GM15510 (cell line): ENCODE results near the gene CFAP54.

ENCODE experiments used
- POLR2A ChIP-seq: IDR thresholded peaks from 3 replicates; pipeline ENCODE4 v1.6.1; 2011; ENCODE audit warnings: borderline replicate concordance; ENCODE audit not compliant: insufficient read length; ENCODE audit errors: extremely low read depth

Gene CFAP54

DNA sequence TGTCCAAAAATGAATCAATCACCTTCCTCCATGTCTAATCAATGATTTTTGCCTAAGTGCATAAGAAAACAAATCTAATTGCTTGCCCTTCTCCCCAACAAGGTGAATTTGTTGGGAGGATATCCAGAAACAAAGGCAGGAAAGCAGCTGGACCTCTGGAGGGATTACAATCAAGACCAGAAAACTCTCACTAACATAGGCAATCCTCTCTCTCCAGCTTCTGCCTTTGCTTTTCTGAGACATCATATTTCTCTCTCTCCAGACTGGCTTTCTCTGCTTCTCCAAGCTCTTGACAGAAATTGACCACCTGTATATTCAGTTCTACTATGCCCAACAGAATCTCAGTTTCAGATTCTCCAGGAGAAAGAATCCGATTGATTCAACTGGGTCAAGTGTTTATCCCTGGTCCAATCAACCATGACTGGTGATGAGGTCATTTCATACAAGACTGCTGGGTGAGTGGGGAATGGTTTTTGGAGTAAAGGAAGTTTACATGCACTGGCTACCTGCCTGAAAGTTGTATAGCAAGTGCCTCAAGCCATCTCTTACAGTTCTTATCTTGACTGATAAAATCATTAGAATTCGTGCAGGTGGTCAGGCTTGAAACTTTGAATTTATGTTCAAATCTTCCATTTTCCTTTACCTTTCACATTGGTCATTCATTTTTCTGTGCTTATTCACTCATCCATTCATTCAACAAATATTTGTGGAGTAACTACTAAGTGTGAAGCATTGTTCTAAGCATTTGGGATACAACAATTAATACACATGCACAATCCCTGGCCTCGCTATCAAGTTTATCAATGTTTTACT is 22.2 kb upstream of the CFAP54 start:
- TF ChIP-seq POLR2A = no peak

- TF ChIP-seq POLR2A = no peak
These were observed 17.9 kb upstream of the CFAP54 start for GRCh38 chr12:96471368-96472050.

- TF ChIP-seq POLR2A = no peak
These were observed 17.0 kb upstream of the CFAP54 start for GRCh38 chr12:96472384-96472783.

DNA sequence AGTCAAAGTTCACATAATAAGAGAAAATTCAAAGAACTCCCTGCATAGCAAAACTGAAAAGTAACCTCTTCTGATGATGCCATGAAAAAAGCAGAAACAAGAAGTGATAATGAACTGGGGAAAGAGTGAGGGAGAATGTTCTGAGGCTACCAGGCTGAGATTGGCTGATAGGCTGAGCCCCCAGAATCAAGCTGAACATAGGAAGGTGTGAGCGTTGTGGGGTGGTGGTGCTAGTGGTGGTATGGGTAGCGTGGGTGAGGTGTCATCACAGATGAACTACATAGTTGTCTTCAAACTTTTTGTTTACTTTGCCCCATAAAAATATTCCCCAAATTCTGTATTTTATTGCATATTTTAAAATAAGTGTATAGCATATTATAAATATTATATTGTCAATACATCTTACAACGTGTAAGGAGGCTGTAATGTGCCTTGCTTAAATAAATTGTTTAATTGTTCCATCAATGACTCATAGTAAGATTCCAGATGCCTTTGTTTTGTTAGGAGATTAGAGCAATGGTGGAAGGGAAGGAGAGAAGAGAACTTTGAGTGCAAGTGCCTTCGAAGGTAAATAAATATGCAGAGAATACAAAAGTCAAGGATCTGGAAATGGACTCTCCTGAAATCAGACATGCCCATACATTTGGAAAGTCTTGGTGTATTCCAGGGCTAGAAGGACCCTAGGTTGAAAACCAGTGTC is 15.8 kb upstream of the CFAP54 start:
- TF ChIP-seq POLR2A = no peak

- TF ChIP-seq POLR2A = no peak
These were observed 15.2 kb upstream of the CFAP54 start for GRCh38 chr12:96474206-96474605.

DNA sequence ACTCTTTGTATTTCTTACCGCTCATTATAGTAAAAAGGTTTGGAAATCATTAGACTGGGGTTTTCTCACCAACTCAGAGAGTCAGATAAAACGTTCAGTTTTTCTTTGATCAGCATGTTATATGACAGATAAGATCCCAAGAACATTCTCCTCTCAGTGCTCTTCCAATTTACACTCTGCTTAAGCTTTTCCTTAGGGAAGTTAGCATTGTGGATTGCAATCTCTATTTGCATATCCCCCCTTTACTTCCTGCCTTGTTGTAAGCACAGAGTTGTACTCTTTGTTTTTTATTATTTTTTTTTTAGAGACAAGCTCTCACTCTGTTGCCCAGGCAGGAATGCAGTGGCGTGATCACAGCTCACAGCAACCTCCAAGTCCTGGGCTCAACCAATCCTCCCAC is 11.4 kb upstream of the CFAP54 start:
- TF ChIP-seq POLR2A = no peak

DNA sequence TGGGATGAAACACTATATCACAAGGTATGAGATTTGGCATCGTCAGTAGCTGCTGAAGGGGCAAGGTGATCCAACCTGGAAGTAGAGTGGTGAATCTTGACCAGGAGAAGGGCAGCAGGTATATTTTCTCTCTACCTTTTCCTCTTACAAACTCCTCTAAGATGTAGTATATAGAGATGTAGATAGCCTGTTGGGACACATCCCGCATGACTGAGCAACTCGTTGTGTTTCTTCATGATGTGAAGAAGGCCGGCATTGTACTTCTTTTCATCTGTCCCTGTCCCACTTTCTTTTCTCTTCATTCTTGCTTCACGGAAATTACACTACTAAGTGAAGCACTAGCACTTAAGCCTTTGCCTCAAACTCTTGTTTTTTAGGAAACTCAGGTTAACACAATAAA is 7.3 kb upstream of the CFAP54 start:
- TF ChIP-seq POLR2A = no peak

- no peak for TF ChIP-seq POLR2A
These were observed 6.3 kb upstream of the CFAP54 start for GRCh38 chr12:96483116-96483515.

GRCh38 chr12:96486751-96487613 is 2.4 kb upstream of the CFAP54 start:
- TF ChIP-seq POLR2A = no peak

GRCh38 chr12:96487634-96488033 is 1.7 kb upstream of the CFAP54 start:
- TF ChIP-seq POLR2A = no peak

DNA sequence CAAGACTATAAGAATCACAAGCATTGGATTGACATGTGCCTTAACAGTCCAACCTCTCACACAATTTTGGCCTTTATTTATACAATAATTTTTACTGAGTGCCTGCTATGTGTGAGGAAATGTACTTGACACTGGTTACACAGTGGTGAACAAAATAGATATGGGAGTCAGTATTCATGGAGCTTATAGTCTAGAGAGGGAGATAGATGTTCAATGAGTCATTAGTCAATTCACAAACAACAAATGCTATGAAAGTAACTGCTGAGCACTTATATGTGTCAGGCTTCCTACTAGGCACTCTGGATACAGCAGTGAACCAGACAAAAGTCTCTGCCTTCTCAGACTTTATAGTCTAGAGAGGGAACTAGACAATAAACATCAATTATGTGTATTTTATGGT is 3.7 kb downstream of the CFAP54 start:
- TF ChIP-seq POLR2A = no peak

DNA sequence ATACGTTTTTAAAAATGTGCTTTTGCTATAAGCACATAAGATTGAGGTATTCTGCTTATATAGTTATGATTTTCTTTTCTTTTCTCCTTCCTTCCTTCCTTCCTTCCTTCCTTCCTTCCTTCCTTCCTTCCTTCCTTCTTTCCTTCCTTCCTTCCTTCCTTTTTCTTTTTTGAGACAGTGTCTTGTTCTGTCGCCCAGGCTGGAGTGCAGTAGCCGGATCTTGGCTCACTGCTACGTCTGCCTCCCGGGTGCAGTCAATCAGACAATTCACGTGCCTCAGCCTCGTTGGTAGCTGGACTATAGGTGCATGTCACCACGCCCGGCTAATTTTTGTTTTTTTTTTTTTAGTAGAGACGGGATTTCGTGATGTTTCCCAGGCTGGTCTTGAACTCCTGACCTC is 5.8 kb downstream of the CFAP54 start:
- TF ChIP-seq POLR2A = no peak

DNA sequence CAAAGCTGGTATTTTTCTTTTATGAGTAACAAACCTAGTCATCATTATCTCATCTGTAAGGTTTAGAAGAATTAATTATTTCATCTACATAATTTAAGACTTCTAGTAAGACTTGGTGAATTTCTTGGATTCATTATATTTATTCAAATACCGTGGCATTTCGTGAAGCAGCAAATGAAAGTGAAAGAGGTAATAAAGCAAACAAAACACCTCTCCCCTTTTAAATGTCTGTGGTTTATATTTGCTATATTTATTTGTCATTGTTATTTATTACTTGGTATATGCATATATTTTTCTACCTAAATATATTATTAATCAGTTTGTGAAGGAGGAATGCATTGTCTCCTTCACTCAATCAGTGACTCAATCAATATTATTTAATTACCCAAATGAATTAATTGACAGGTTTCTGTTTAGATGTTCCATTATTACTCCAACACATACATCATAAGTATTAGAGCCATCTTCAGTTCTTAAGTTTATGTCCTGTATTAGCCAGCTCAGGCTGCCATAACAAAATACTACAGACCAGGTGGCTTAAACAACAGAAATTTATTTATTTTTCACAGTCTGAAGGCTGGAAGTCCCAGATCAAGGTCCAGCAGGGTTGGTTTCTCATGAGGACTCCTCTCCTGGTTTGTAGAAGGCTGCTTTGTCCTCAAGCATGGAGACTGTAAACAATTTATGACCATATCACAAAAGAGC is 6.6 kb downstream of the CFAP54 start:
- no peak for TF ChIP-seq POLR2A

DNA sequence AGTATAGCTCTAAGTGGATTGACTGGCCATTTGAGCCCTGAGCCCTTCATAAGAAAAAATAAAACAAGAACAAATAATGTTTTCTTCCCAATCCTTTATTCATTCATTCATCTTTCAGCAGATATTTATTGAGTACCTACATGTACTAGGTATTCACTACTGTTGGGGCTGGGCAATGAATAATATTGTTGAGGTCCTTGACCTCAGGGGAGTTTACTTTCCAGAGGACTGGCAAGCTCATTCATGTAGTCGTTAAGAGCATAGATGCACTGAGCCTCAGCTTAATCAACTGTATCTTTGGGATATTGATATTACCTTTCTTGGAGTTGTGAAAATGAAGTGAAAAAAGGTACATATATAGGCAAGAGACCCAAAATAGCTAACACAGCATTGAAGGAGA is 7.6 kb downstream of the CFAP54 start:
- TF ChIP-seq POLR2A = no peak

- no peak for TF ChIP-seq POLR2A
These were observed 8.5 kb downstream of the CFAP54 start for GRCh38 chr12:96497855-96498254.

DNA sequence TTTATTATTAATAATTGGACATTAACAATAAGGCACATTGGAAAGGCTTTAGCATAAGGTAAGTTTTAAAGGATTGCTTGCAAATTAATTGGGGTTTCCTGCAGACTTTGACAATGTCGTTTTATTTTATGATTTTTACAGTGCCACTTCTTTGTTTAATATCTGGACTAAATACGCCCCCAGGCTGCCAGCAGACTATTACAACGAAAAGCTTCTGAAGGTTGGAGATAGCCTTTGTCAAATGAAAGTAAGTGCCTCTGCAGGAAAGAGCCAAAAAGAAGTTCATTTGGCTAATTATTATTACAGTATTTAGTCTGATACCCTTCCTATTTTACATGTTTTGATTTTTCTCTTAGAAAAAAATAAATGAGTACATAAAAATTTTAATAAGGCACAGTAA is 11.3 kb downstream of the CFAP54 start:
- no peak for TF ChIP-seq POLR2A
